Nephron progenitor cell (in vitro differentiated cells): Measurements from ENCODE around the gene DICER1.
"Not testable (repeated sequence)": the region's sequence is repeated elsewhere in the genome, so short reads cannot be mapped to it uniquely, and the experiment has no call there.

ENCODE experiments used
- DNase-seq: peaks from one replicate; pipeline ENCODE4 v3.0.0; 2021
- H3K27ac Mint-ChIP-seq: 2 replicates; pipeline ENCODE4 v1.8.0; 2021; ENCODE audit warnings: mild to moderate bottlenecking, moderate library complexity, mixed read lengths
- H3K27me3 Mint-ChIP-seq: 2 replicates; pipeline ENCODE4 v1.8.0; 2021; ENCODE audit warnings: mild to moderate bottlenecking, low read depth, mixed read lengths; ENCODE audit not compliant: poor library complexity
- H3K36me3 Mint-ChIP-seq: 2 replicates; pipeline ENCODE4 v1.8.0; 2021; ENCODE audit warnings: low read depth, mixed read lengths
- H3K4me1 Mint-ChIP-seq: 2 replicates; pipeline ENCODE4 v1.8.0; 2021; ENCODE audit warnings: mixed read lengths
- H3K4me3 Mint-ChIP-seq: 2 replicates; pipeline ENCODE4 v1.8.0; 2021; ENCODE audit warnings: mild to moderate bottlenecking, moderate library complexity, mixed read lengths
- H3K9me3 Mint-ChIP-seq: 2 replicates; pipeline ENCODE4 v1.8.0; 2021; ENCODE audit warnings: mild to moderate bottlenecking, moderate library complexity, mixed read lengths
- CTCF ChIP-seq: fragments of 200-600 bp; sonication (generic); IDR thresholded peaks from 2 replicates; pipeline ENCODE4 v1.5.0; 2021; ENCODE audit warnings: antibody characterized with exemption

Gene DICER1

GRCh38 chr14:95183532-95184412 is 26.4 kb upstream of the DICER1 start:
- no peak for DNase-seq
- no peak overlapping the region for H3K4me3 Mint-ChIP-seq
- H3K27ac Mint-ChIP-seq: no peak overlapping the region
- peaks cover 50% of the 10 kb centered on the region for H3K36me3 Mint-ChIP-seq
- H3K9me3 Mint-ChIP-seq: peaks cover 21% of the 10 kb centered on the region
- TF ChIP-seq CTCF: no peak
- H3K4me1 Mint-ChIP-seq: peaks cover 28% of the 10 kb centered on the region
- H3K27me3 Mint-ChIP-seq: peaks cover 4% of the 10 kb centered on the region

GRCh38 chr14:95183082-95183481 is 25.8 kb upstream of the DICER1 start:
- Mint-ChIP-seq H3K9me3 (peaks cover 14% of the 10 kb centered on the region), H3K4me1 (peaks cover 28% of the 10 kb centered on the region), H3K4me3 (no peak overlapping the region), H3K36me3 (peaks cover 50% of the 10 kb centered on the region), H3K27ac (no peak overlapping the region), H3K27me3 (peaks cover 4% of the 10 kb centered on the region)
- no peak for DNase-seq
- no peak for TF ChIP-seq CTCF

GRCh38 chr14:95182379-95182778 is 25.1 kb upstream of the DICER1 start:
- no peak for DNase-seq
- no peak for TF ChIP-seq CTCF
- Mint-ChIP-seq H3K27ac (no peak overlapping the region), H3K4me1 (peaks cover 28% of the 10 kb centered on the region), H3K9me3 (peaks cover 12% of the 10 kb centered on the region), H3K27me3 (peaks cover 4% of the 10 kb centered on the region), H3K4me3 (no peak overlapping the region), H3K36me3 (peaks cover 44% of the 10 kb centered on the region)

GRCh38 chr14:95180966-95181741 is 23.8 kb upstream of the DICER1 start:
- peaks cover 4% of the 10 kb centered on the region for H3K9me3 Mint-ChIP-seq
- peaks cover 4% of the 10 kb centered on the region for H3K27me3 Mint-ChIP-seq
- no peak for TF ChIP-seq CTCF
- H3K4me1 Mint-ChIP-seq: peaks cover 28% of the 10 kb centered on the region
- H3K36me3 Mint-ChIP-seq: peaks cover 38% of the 10 kb centered on the region
- H3K4me3 Mint-ChIP-seq: no peak overlapping the region
- peak overlapping the region; percentile 90 for H3K27ac Mint-ChIP-seq
- no peak for DNase-seq

GRCh38 chr14:95175670-95176069 is 18.3 kb upstream of the DICER1 start:
- not testable (repeated sequence) for H3K4me3 Mint-ChIP-seq, DNase-seq, H3K27me3 Mint-ChIP-seq, H3K27ac Mint-ChIP-seq, H3K9me3 Mint-ChIP-seq, H3K4me1 Mint-ChIP-seq
- peaks cover 29% of the 10 kb centered on the region for H3K36me3 Mint-ChIP-seq

- peaks cover 9% of the 10 kb centered on the region for H3K9me3 Mint-ChIP-seq
- no peak for TF ChIP-seq CTCF
- peaks cover 21% of the 10 kb centered on the region for H3K36me3 Mint-ChIP-seq
- H3K27me3 Mint-ChIP-seq: no peaks in the 10 kb centered on the region
- DNase-seq: no peak
- no peak overlapping the region for H3K27ac Mint-ChIP-seq
- H3K4me1 Mint-ChIP-seq: no peaks in the 10 kb centered on the region
- H3K4me3 Mint-ChIP-seq: no peak overlapping the region
Measured at GRCh38 chr14:95174184-95174792, 17.0 kb upstream of the DICER1 start.
